ENCODE results near the gene SART3. TPM values are rescaled to one million over a fixed set of nuclear protein-coding genes. Genes with fewer than 3 reads are reported as not detected.

Gene SART3
- total and polyA plus RNA-seq, 2 of the 8 experiments (the other 6 are each of a cell fraction or from before 2014, with no cell fraction given): 16.0 to 103 TPM

DNA sequence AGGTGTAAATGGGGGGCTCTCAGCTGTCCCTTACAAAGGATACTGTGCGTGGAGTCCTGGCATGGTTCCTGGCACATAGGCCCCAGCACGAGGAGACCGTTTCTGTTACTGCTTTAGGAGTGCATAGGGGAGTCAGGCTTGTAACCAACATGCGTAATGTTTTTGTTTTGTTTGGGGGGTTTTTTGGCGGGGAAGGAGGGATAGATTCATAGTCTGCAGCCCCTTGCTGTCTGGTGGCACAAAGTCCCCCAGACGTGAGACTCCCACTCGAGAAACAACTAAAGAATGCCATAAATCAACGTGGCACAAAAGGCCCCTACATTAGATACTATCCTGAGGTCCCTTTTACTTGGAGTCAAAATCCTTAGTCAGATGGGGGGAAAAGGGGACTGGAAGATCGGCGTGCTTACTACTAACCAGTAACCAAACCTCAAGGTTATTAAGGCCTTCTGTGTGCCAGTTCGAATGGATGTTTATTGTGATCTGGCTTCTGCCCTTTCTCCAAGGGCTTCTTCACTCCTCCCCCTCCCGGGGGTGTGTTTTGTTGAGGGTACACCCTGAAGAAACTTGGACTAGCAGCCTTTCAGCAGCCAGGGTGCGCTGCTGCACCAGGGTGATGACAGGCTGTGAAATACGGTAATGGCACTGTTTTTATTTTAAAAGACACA, 2.3 kb upstream of the SART3 start:
- Histone ChIP-seq H3K4me3 (ENCODE audit: extremely low read depth in 1 of 4, insufficient read depth in 2 of 4, low read depth in 3 of 4, low read length in 4 of 4) (peak overlapping the region; percentile 75 to 100 (median 94)), H2BK5ac (ENCODE audit: low read depth, low read length) (peak overlapping the region; percentile 45; the same call in 1 of the 2 replicates), H3K56ac (replicated peaks; ENCODE audit: insufficient read length, low read depth, low read length) (no peak overlapping the region), H3K18ac (ENCODE audit: extremely low read depth, low read length) (no peak overlapping the region), H3K14ac (ENCODE audit: insufficient read length) (no peak overlapping the region), H3K9ac (replicated peaks in 1 of 4; ENCODE audit: extremely low read depth in 1 of 4, low read depth in 3 of 4, low read length in 3 of 4) (peak overlapping the region in 3 of 4 experiments; percentile 70 to 82 (median 79); a peak in 5 of 7 replicates), H2BK15ac (ENCODE audit: low read length) (no peak overlapping the region), H2BK120ac (replicated peaks; ENCODE audit: low read depth, low read length) (no peak overlapping the region), H4K8ac (ENCODE audit: extremely low read depth, insufficient read depth, low read length) (peak overlapping the region; percentile 95; the same call in 1 of the 2 replicates), H3K27me3 (replicated peaks in 1 of 4; ENCODE audit: control insufficient read depth in 3 of 4, extremely low read depth in 1 of 4, insufficient read depth in 3 of 4, low read length in 3 of 4) (no peaks in the 10 kb centered on the region), H2AFZ (ENCODE audit: low read length) (0 out of 2 replicates have a peak overlapping the region, but pooled peaks have one; percentile 62), H4K91ac (replicated peaks; ENCODE audit: insufficient read length, low read length) (no peak overlapping the region), H3K23ac (ENCODE audit: insufficient read length) (no peak overlapping the region), H3K4me1 (replicated peaks in 1 of 4; ENCODE audit: control insufficient read depth in 3 of 4, insufficient read depth in 4 of 4, low read length in 3 of 4) (peaks cover 0 to 4% (median 0%) of the 10 kb centered on the region in 4 experiments; a peak in 1 of 7 replicates), H2AK5ac (ENCODE audit: low read depth, low read length) (no peak overlapping the region), H3K36me3 (ENCODE audit: control insufficient read depth in 2 of 4, insufficient read depth in 4 of 4, low read length in 3 of 4) (peaks cover 24 to 45% (median 40%) of the 10 kb centered on the region in 4 experiments), H3K23me2 (ENCODE audit: low read depth, low read length) (peaks cover 20% of the 10 kb centered on the region), H3K4ac (replicated peaks; ENCODE audit: insufficient read length, low read depth, low read length) (no peak overlapping the region), H4K20me1 (replicated peaks in 1 of 2; ENCODE audit: control insufficient read depth in 1 of 2, insufficient read depth in 2 of 2, low read length in 2 of 2) (peaks cover 3 to 11% of the 10 kb centered on the region in 2 experiments), H3K4me2 (ENCODE audit: insufficient read depth in 1 of 2, low read depth in 2 of 2, low read length in 2 of 2) (peak overlapping the region; percentile 99 to 100), H3K27ac (ENCODE audit: low read depth, low read length) (peak overlapping the region; percentile 65), H3K79me2 (ENCODE audit: control insufficient read depth in 1 of 2, insufficient read depth in 2 of 2, low read length in 2 of 2) (peaks cover 25 to 40% of the 10 kb centered on the region in 2 experiments), H2BK12ac (ENCODE audit: low read depth, low read length) (peak overlapping the region; percentile 22; the same call in 1 of the 2 replicates), H2BK20ac (ENCODE audit: low read length) (no peak overlapping the region), H3K79me1 (ENCODE audit: low read depth, low read length) (no peaks in the 10 kb centered on the region), H3K9me3 (ENCODE audit: insufficient read depth in 2 of 2, low read depth in 1 of 2, low read length in 1 of 2) (no peaks in the 10 kb centered on the region), H4K5ac (ENCODE audit: insufficient read length, low read depth, low read length) (no peak overlapping the region)
- DNase-seq (ENCODE audit: low read depth in 1 of 2, low spot score in 2 of 2) (peak; percentile 56 to 72), FAIRE-seq (no peak)
- ChIA-PET CTCF (ENCODE audit: partially characterized antibody) (interaction anchor here (0.9 to 24.3 kb wide), 10 partner anchors 10 to 74 kb away, joined by 3 to 523 read pairs (median 4); no protein-coding TSS in a partner anchor), POLR2A (ENCODE audit: partially characterized antibody) (interaction anchor here (1.1 to 4.3 kb wide), 7 partner anchors 15 to 58 kb away, joined by 3 to 40 read pairs (median 6); no protein-coding TSS in a partner anchor)
- WGBS, 2 experiments (ENCODE audit: extremely low coverage in 1 of 2, insufficient coverage in 1 of 2, insufficient read length in 1 of 2, insufficient replicate concordance in 2 of 2, low coverage in 1 of 2, low lambda C conversion rate in 2 of 2, missing lambda C conversion rate in 1 of 2): 10% methylated on average over 14 of the region's 14 CpGs; no CpG with 5 or more reads in 1 of the 2 experiments
- TF ChIP-seq GTF2F1 (IDR thresholded peaks at IDR 0.05; ENCODE audit: borderline replicate concordance, low read depth, low read length): 0 out of 2 replicates have a peak, but pooled peaks have one; percentile 10
- no peak for TF ChIP-seq BACH1 (IDR thresholded peaks at IDR 0.05; ENCODE audit: low read length)
- peak; percentile 75; the same call in 1 of the 2 replicates for TF ChIP-seq KDM5A (IDR thresholded peaks at IDR 0.05; ENCODE audit: low read length)
- 0 out of 2 replicates have a peak, but pooled peaks have one; percentile 17 for TF ChIP-seq YY1 (IDR thresholded peaks at IDR 0.05; ENCODE audit: low read depth, low read length)
- TF ChIP-seq TBP (IDR thresholded peaks at IDR 0.05; ENCODE audit: low read depth, low read length): peak; percentile 39; the same call in 1 of the 2 replicates
- no peak for TF ChIP-seq POU5F1 (IDR thresholded peaks at IDR 0.05; ENCODE audit: low read depth, low read length)
- peak; percentile 86 to 87 for TF ChIP-seq RAD21 (IDR thresholded peaks at IDR 0.05 in 1 of 2, conservative IDR thresholded peaks at IDR 0.05 in 1 of 2; ENCODE audit: low read depth in 2 of 2, low read length in 2 of 2)
- TF ChIP-seq JUN (IDR thresholded peaks at IDR 0.05; ENCODE audit: low read depth, low read length): no peak
- 0 out of 2 replicates have a peak, but pooled peaks have one; percentile 21 for TF ChIP-seq MAFK (IDR thresholded peaks at IDR 0.05; ENCODE audit: low read depth, low read length)

Data from H1 (cell line).